ENCODE measurements around the gene LDHAL6B.

Gene LDHAL6B

GRCh38 chr15:59168536-59168935 lies 38.1 kb upstream of the LDHAL6B start:
- Histone ChIP-seq H3K4me3 (replicated peaks; ENCODE audit: insufficient read depth, low read length) (no peak overlapping the region), H3K27ac (replicated peaks) (no peak overlapping the region), H3K27me3 (ENCODE audit: insufficient read depth, poor library complexity, severe bottlenecking) (no peaks in the 10 kb centered on the region)
- no peak for TF ChIP-seq POLR2AphosphoS5 (IDR thresholded peaks at IDR 0.05; ENCODE audit: low read depth)
- no peak for DNase-seq (ENCODE audit: low read depth in 1 of 2, low spot score in 1 of 2)

GRCh38 chr15:59169251-59169708 lies 37.4 kb upstream of the LDHAL6B start:
- DNase-seq (ENCODE audit: low read depth in 1 of 2, low spot score in 1 of 2) = no peak
- no peak overlapping the region for H3K27ac ChIP-seq (replicated peaks)

GRCh38 chr15:59170295-59171066 lies 36.2 kb upstream of the LDHAL6B start:
- DNase-seq (ENCODE audit: low read depth in 1 of 2, low spot score in 1 of 2) = no peak
- TF ChIP-seq CTCF (IDR thresholded peaks at IDR 0.05; ENCODE audit: insufficient read depth, low read length) (no peak), GABPA (IDR thresholded peaks at IDR 0.05; ENCODE audit: low read depth) (no peak), SPI1 (IDR thresholded peaks at IDR 0.05; ENCODE audit: borderline replicate concordance, low read depth) (no peak), POLR2AphosphoS5 (IDR thresholded peaks at IDR 0.05; ENCODE audit: low read depth) (no peak), REST (IDR thresholded peaks at IDR 0.05; ENCODE audit: insufficient replicate concordance, low read depth) (no peak)
- no peak overlapping the region for H3K4me3 ChIP-seq (replicated peaks; ENCODE audit: insufficient read depth, low read length)
- no peaks in the 10 kb centered on the region for H3K27me3 ChIP-seq (ENCODE audit: insufficient read depth, poor library complexity, severe bottlenecking)
- H3K27ac ChIP-seq (replicated peaks) = no peak overlapping the region

More at GRCh38 chr15:59169251-59169708, 37.4 kb upstream of the LDHAL6B start:
- H3K27me3 ChIP-seq (ENCODE audit: insufficient read depth, poor library complexity, severe bottlenecking) = no peaks in the 10 kb centered on the region
- H3K4me3 ChIP-seq (replicated peaks; ENCODE audit: insufficient read depth, low read length) = no peak overlapping the region
- no peak for TF ChIP-seq SPI1 (IDR thresholded peaks at IDR 0.05; ENCODE audit: borderline replicate concordance, low read depth)
- no peak for TF ChIP-seq CTCF (IDR thresholded peaks at IDR 0.05; ENCODE audit: insufficient read depth, low read length)

- DNase-seq (ENCODE audit: low read depth in 1 of 2, low spot score in 1 of 2) = no peak
- TF ChIP-seq SPI1 (IDR thresholded peaks at IDR 0.05; ENCODE audit: borderline replicate concordance, low read depth) = no peak
- TF ChIP-seq CTCF (IDR thresholded peaks at IDR 0.05; ENCODE audit: insufficient read depth, low read length) = no peak
- no peak for TF ChIP-seq POLR2AphosphoS5 (IDR thresholded peaks at IDR 0.05; ENCODE audit: low read depth)
- no peak for TF ChIP-seq REST (IDR thresholded peaks at IDR 0.05; ENCODE audit: insufficient replicate concordance, low read depth)
- TF ChIP-seq GABPA (IDR thresholded peaks at IDR 0.05; ENCODE audit: low read depth) = no peak
- Histone ChIP-seq H3K27me3 (ENCODE audit: insufficient read depth, poor library complexity, severe bottlenecking) (no peaks in the 10 kb centered on the region), H3K27ac (replicated peaks) (no peak overlapping the region), H3K4me3 (replicated peaks; ENCODE audit: insufficient read depth, low read length) (no peak overlapping the region)
Measured at GRCh38 chr15:59171067-59171397, 35.6 kb upstream of the LDHAL6B start.

Measured in HL-60 (cell line).